IMR-90 (cell line): Measurements from ENCODE around the gene GABPA. TPM values are rescaled to one million over a fixed set of nuclear protein-coding genes. Genes with fewer than 3 reads are reported as not detected.

Experiments used
- ATAC-seq: fragments of 200-7000 bp; cut with Tn5 transposase; 2 replicates; pipeline ENCODE4 v1.9.1; 2020; ENCODE audit warnings: low read depth, mild to moderate bottlenecking, moderate library complexity
- BruUV-seq: library from RNA; stranded (reverse); fragments of 400-500 nt; replicated peaks from 2 replicates; lab custom pipeline; 2021; lab: Mats Ljungman, UMichigan
- CTCF ChIA-PET: fragments of 300-600 bp; formaldehyde crosslinking; extraction: SDS; loops from one replicate; lab custom pipeline; 2021; ENCODE audit warnings: antibody characterized with exemption; lab: Yijun Ruan, JAX
- POLR2A ChIA-PET: fragments of 300-600 bp; sonication (Branson Sonifier 250); formaldehyde crosslinking; loops from one replicate; lab custom pipeline; 2022; ENCODE audit warnings: antibody characterized with exemption; ENCODE audit not compliant: unreplicated experiment; lab: Charles Lee
- DNase-seq: peaks from one replicate; pipeline ENCODE4 v3.0.0; 2013
- H2AFZ ChIP-seq: replicated peaks from 2 replicates; pipeline ENCODE3; 2013; ENCODE audit warnings: low read length, mild to moderate bottlenecking; ENCODE audit not compliant: poor library complexity
- H2AK5ac ChIP-seq: 2 replicates; pipeline ENCODE4 v1.6.1; 2013; ENCODE audit warnings: low read depth, low read length, inconsistent platforms
- H2AK9ac ChIP-seq: replicated peaks from 2 replicates; pipeline ENCODE3; 2013; ENCODE audit warnings: mild to moderate bottlenecking, low read depth, low read length, moderate library complexity; ENCODE audit not compliant: poor library complexity
- H2BK120ac ChIP-seq: 2 replicates; pipeline ENCODE4 v1.6.1; 2013; ENCODE audit warnings: low read depth, low read length, inconsistent platforms
- H2BK15ac ChIP-seq: 3 replicates; pipeline ENCODE4 v1.6.1; 2013; ENCODE audit warnings: low read depth, low read length, inconsistent platforms
- H2BK20ac ChIP-seq: 2 replicates; pipeline ENCODE4 v1.6.1; 2013; ENCODE audit warnings: low read depth, mild to moderate bottlenecking, inconsistent platforms, low read length, moderate library complexity
- H2BK5ac ChIP-seq: 2 replicates; pipeline ENCODE4 v1.6.1; 2013; ENCODE audit warnings: mild to moderate bottlenecking, low read depth, low read length, inconsistent platforms; ENCODE audit not compliant: poor library complexity, severe bottlenecking
- H3K14ac ChIP-seq: replicated peaks from 2 replicates; pipeline ENCODE4 v1.6.1; 2013; ENCODE audit warnings: low read depth, low read length, inconsistent platforms
- H3K18ac ChIP-seq: 2 replicates; pipeline ENCODE4 v1.6.1; 2013; ENCODE audit warnings: low read depth, low read length, control low read depth
- H3K23ac ChIP-seq: 2 replicates; pipeline ENCODE4 v1.6.1; 2013; ENCODE audit warnings: low read depth, low read length, inconsistent platforms
- H3K27ac ChIP-seq: 2 replicates; pipeline ENCODE4 v1.5.1; 2013; ENCODE audit warnings: mild to moderate bottlenecking, control low read depth, low read length; ENCODE audit not compliant: insufficient read depth
- H3K27me3 ChIP-seq: 2 replicates; pipeline ENCODE4 v1.6.1; 2013; ENCODE audit warnings: low read length; ENCODE audit not compliant: control insufficient read depth, insufficient read depth
- H3K36me3 ChIP-seq: 2 replicates; pipeline ENCODE4 v1.6.1; 2013; ENCODE audit warnings: low read length, mixed read lengths; ENCODE audit not compliant: control insufficient read depth, insufficient read depth
- H3K4ac ChIP-seq: 2 replicates; pipeline ENCODE4 v1.6.1; 2013; ENCODE audit warnings: low read depth, low read length, inconsistent platforms
- H3K4me1 ChIP-seq: 2 replicates; pipeline ENCODE4 v1.6.1; 2013; ENCODE audit warnings: low read length, mixed read lengths; ENCODE audit not compliant: control insufficient read depth, insufficient read depth
- H3K4me2 ChIP-seq: 2 replicates; pipeline ENCODE4 v1.6.1; 2013; ENCODE audit warnings: low read depth, mild to moderate bottlenecking, control low read depth, low read length, moderate library complexity
- H3K4me3 ChIP-seq: 2 replicates; pipeline ENCODE4 v1.5.1; 2013; ENCODE audit warnings: low read depth, mild to moderate bottlenecking, control low read depth, low read length, moderate library complexity; ENCODE audit not compliant: insufficient read depth
- H3K56ac ChIP-seq: 2 replicates; pipeline ENCODE4 v1.6.1; 2013; ENCODE audit warnings: low read length, inconsistent platforms; ENCODE audit not compliant: insufficient read depth; ENCODE audit errors: extremely low read depth
- H3K79me1 ChIP-seq, 2 experiments: 2 replicates each; pipeline ENCODE4 v1.6.1; 2013; ENCODE audit warnings: low read length in 2 of 2, inconsistent platforms in 1 of 2, low read depth in 1 of 2
- H3K9ac ChIP-seq: 2 replicates; pipeline ENCODE4 v1.6.1; 2013; ENCODE audit warnings: low read depth, low read length, control low read depth
- H3K9me1 ChIP-seq: 2 replicates; pipeline ENCODE4 v1.6.1; 2013; ENCODE audit warnings: low read length, inconsistent platforms; ENCODE audit not compliant: insufficient read depth
- H3K9me3 ChIP-seq: 2 replicates; pipeline ENCODE4 v1.6.1; 2013; ENCODE audit warnings: low read length; ENCODE audit not compliant: control insufficient read depth, insufficient read depth
- H4K20me1 ChIP-seq: 2 replicates; pipeline ENCODE4 v1.6.1; 2013; ENCODE audit warnings: low read length, inconsistent platforms; ENCODE audit not compliant: insufficient read depth
- H4K5ac ChIP-seq: 2 replicates; pipeline ENCODE4 v1.6.1; 2013; ENCODE audit warnings: mild to moderate bottlenecking, low read depth, low read length, control low read depth
- H4K8ac ChIP-seq, 2 experiments: 2 replicates each; pipeline ENCODE4 v1.6.1; 2013; ENCODE audit warnings: low read depth in 2 of 2, low read length in 2 of 2, control low read depth in 1 of 2, inconsistent platforms in 1 of 2
- H4K91ac ChIP-seq: 2 replicates; pipeline ENCODE4 v1.6.1; 2013; ENCODE audit warnings: low read depth, low read length, inconsistent platforms; ENCODE audit not compliant: insufficient read depth
- BHLHE40 ChIP-seq: fragments of 150-350 bp; IDR thresholded peaks from 2 replicates; pipeline ENCODE4 v1.6.1; 2016; ENCODE audit warnings: mild to moderate bottlenecking, low read depth, low read length
- CHD1 ChIP-seq: IDR thresholded peaks from 2 replicates; pipeline ENCODE4 v1.6.1; 2012; ENCODE audit warnings: low read depth, low read length, improper control_type of control experiment
- FOS ChIP-seq: fragments of 150-350 bp; IDR thresholded peaks from 2 replicates; pipeline ENCODE4 v1.6.1; 2016; ENCODE audit warnings: low read depth, low read length
- MAFK ChIP-seq: IDR thresholded peaks from 2 replicates; pipeline ENCODE4 v1.6.1; 2012; ENCODE audit warnings: low read depth, low read length, improper control_type of control experiment
- MAZ ChIP-seq: IDR thresholded peaks from 2 replicates; pipeline ENCODE4 v1.6.1; 2012; ENCODE audit warnings: low read depth, mild to moderate bottlenecking, low read length, improper control_type of control experiment, moderate library complexity, borderline replicate concordance
- MXI1 ChIP-seq: IDR thresholded peaks from 2 replicates; pipeline ENCODE4 v1.6.1; 2012; ENCODE audit warnings: low read depth, mild to moderate bottlenecking, low read length, moderate library complexity, borderline replicate concordance
- NFE2L2 ChIP-seq: fragments of 150-350 bp; IDR thresholded peaks from 2 replicates; pipeline ENCODE4 v1.6.1; 2016; ENCODE audit warnings: low read depth, mild to moderate bottlenecking, low read length
- RAD21 ChIP-seq: IDR thresholded peaks from 2 replicates; pipeline ENCODE4 v1.6.1; 2012; ENCODE audit warnings: low read length, improper control_type of control experiment
- RCOR1 ChIP-seq: IDR thresholded peaks from 2 replicates; pipeline ENCODE4 v1.6.1; 2012; ENCODE audit warnings: mild to moderate bottlenecking, low read length, improper control_type of control experiment; ENCODE audit not compliant: insufficient replicate concordance
- RFX5 ChIP-seq: IDR thresholded peaks from 2 replicates; pipeline ENCODE4 v1.8.0; 2012; ENCODE audit warnings: low read depth, mild to moderate bottlenecking, low read length, moderate library complexity
- SMC3 ChIP-seq: fragments of 150-350 bp; IDR thresholded peaks from 2 replicates; pipeline ENCODE4 v1.6.1; 2016; ENCODE audit warnings: low read depth, mild to moderate bottlenecking, antibody characterized with exemption, low read length, moderate library complexity
- WGBS, 2 experiments: methylation state at CpG; one replicate each; pipeline versions ENCODE4 v1.1.5 to v1.1.7; 2013; ENCODE audit warnings: missing lambda C conversion rate in 2 of 2; ENCODE audit not compliant: insufficient read length in 1 of 2; ENCODE audit errors: extremely low coverage in 2 of 2; 5-methylcytosine and 5-hydroxymethylcytosine counted together
- dilution Hi-C: fragments of 300-500 bp; cut with HindIII; formaldehyde crosslinking; loops from one replicate; pipeline ENCODE4 v1.14.3; 2018; ENCODE audit warnings: low sequenced_read_pairs; ENCODE audit not compliant: unreplicated experiment
- in situ Hi-C: fragments of 300-500 bp; cut with MboI; formaldehyde crosslinking; loops from 3 replicates; pipeline ENCODE4 v1.14.3; 2019; ENCODE audit warnings: low sequenced_read_pairs, inconsistent platforms, mixed read lengths
- intact Hi-C: fragments of 100-400 bp; cut with micrococcal nuclease; formaldehyde crosslinking; loops from 2 replicates; pipeline ENCODE4 v1.10.0; 2022
- polyA plus RNA-seq, 3 experiments: library from polyadenylated mRNA; depleted of rRNA; stranded (reverse); fragments of >200 nt; gene quantifications; 2 replicates each; pipeline ENCODE4 v1.2.3, GENCODE V29; 2012; ENCODE audit warnings: low replicate concordance in 1 of 3
- total RNA-seq: library from RNA; depleted of rRNA; stranded (reverse); fragments of >200 nt; gene quantifications from 2 replicates; pipeline ENCODE4 v1.2.3, GENCODE V29; 2012
- TF ChIP-seq, protein P1 (sequence below): fragments of 150-350 bp; IDR thresholded peaks from 2 replicates; pipeline ENCODE4 v1.6.1; 2016; ENCODE audit warnings: low read depth, mild to moderate bottlenecking, low read length, moderate library complexity, borderline replicate concordance
- TF ChIP-seq, protein P2 (sequence below): conservative IDR thresholded peaks from 2 replicates; pipeline ENCODE4 v1.5.1; 2012; ENCODE audit warnings: mild to moderate bottlenecking, low read depth, low read length, improper control_type of control experiment
- TF ChIP-seq, protein P3 (sequence below): fragments of 150-350 bp; IDR thresholded peaks from 2 replicates; pipeline ENCODE4 v1.6.1; 2017; ENCODE audit warnings: mild to moderate bottlenecking, antibody characterized with exemption, low read length, low read depth

The GABPA gene
- total and polyA plus RNA-seq, 2 of the 4 experiments (the other 2 are of a cell fraction) = 9.0 to 17.0 TPM

DNA sequence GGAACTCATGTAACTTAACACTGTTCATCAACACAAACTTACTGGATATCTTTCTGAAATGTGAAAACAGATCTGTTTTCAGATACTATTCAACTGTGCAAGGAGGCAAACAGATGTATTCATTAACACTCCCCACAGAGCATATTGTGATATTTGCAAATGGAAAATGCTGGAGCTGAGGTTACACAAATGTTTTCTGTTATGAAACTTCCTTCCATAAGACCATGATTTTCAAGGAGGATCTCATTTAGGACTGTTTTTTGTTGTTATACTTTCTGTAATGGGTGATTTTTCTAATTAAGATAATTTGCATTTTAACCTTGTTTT is 56.1 kb downstream of the GABPA start (continued):
- TF ChIP-seq SMC3 = no peak
- no peak for TF ChIP-seq MXI1
- no peak for TF ChIP-seq NFE2L2

DNA sequence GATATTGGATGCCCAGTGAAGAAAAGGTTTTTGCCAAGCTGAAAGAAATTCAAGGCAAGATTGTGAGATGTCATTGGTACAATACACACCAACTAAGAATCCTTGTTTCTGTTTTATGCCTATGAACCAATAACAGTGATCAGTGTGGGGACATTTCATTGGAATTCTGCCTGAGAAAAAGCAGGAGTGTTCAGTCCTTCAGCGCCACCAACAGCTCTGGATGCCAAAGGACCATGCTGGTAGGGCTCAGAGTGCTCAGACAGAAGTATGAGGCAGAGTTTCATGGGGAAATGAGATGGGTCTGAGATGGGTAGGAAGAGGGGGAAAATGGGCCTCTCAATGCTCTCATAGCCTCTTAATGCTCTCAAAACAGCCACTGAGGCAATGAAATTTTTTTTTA is 56.5 kb downstream of the GABPA start:
- H3K27me3 ChIP-seq = peaks cover 4% of the 10 kb centered on the region
- no peak overlapping the region for H2BK20ac ChIP-seq
- ChIA-PET CTCF (interaction anchor here (0.9 kb wide), 1 partner anchor 11 kb away, joined by 3 read pairs; no protein-coding TSS in a partner anchor), POLR2A (no interaction called here)
- intact Hi-C loops = loop anchor here (5.0 kb wide), 1 partner anchor 926 kb away; no protein-coding TSS in a partner anchor
- H4K91ac ChIP-seq = no peak overlapping the region
- H2BK15ac ChIP-seq = no peak overlapping the region
- ATAC-seq = no peak
- in situ Hi-C loops = no loop called here
- no peak overlapping the region for H2AK9ac ChIP-seq
- no TSS peak for BruUV-seq
- no peak for DNase-seq
- H2AFZ ChIP-seq = no peak overlapping the region
- H3K4me2 ChIP-seq = no peak overlapping the region
- H3K18ac ChIP-seq = no peak overlapping the region
- no peaks in the 10 kb centered on the region for H4K20me1 ChIP-seq
- H3K9ac ChIP-seq = no peak overlapping the region
- H3K79me1 ChIP-seq = no peaks in the 10 kb centered on the region
- no peaks in the 10 kb centered on the region for H3K4me1 ChIP-seq
- no peak overlapping the region for H3K27ac ChIP-seq
- H2BK5ac ChIP-seq = no peak overlapping the region
- H4K5ac ChIP-seq = no peak overlapping the region
- no peaks in the 10 kb centered on the region for H3K9me1 ChIP-seq
- H4K8ac ChIP-seq = no peak overlapping the region; a peak in 1 of 4 replicates
- no CpG with 5 or more reads among the region's 1 CpG for WGBS, 2 experiments
- no peak overlapping the region for H2BK120ac ChIP-seq
- H3K56ac ChIP-seq = no peak overlapping the region
- H3K9me3 ChIP-seq = no peaks in the 10 kb centered on the region
- no peak overlapping the region for H3K14ac ChIP-seq
- dilution Hi-C loops = no loop called here
- H3K4me3 ChIP-seq = no peak overlapping the region
- H3K36me3 ChIP-seq = no peaks in the 10 kb centered on the region
- H3K23ac ChIP-seq = no peak overlapping the region
- no peak overlapping the region for H2AK5ac ChIP-seq
- no peak overlapping the region for H3K4ac ChIP-seq
- no peak for TF ChIP-seq RCOR1
- TF ChIP-seq, protein P1, sequence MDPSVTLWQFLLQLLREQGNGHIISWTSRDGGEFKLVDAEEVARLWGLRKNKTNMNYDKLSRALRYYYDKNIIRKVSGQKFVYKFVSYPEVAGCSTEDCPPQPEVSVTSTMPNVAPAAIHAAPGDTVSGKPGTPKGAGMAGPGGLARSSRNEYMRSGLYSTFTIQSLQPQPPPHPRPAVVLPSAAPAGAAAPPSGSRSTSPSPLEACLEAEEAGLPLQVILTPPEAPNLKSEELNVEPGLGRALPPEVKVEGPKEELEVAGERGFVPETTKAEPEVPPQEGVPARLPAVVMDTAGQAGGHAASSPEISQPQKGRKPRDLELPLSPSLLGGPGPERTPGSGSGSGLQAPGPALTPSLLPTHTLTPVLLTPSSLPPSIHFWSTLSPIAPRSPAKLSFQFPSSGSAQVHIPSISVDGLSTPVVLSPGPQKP = no peak
- no peak for TF ChIP-seq FOS
- TF ChIP-seq CHD1 = no peak
- TF ChIP-seq, protein P2, sequence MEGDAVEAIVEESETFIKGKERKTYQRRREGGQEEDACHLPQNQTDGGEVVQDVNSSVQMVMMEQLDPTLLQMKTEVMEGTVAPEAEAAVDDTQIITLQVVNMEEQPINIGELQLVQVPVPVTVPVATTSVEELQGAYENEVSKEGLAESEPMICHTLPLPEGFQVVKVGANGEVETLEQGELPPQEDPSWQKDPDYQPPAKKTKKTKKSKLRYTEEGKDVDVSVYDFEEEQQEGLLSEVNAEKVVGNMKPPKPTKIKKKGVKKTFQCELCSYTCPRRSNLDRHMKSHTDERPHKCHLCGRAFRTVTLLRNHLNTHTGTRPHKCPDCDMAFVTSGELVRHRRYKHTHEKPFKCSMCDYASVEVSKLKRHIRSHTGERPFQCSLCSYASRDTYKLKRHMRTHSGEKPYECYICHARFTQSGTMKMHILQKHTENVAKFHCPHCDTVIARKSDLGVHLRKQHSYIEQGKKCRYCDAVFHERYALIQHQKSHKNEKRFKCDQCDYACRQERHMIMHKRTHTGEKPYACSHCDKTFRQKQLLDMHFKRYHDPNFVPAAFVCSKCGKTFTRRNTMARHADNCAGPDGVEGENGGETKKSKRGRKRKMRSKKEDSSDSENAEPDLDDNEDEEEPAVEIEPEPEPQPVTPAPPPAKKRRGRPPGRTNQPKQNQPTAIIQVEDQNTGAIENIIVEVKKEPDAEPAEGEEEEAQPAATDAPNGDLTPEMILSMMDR = no peak
- no peak for TF ChIP-seq NFE2L2
- no peak for TF ChIP-seq MAZ
- no peak for TF ChIP-seq RAD21
- TF ChIP-seq, protein P3, sequence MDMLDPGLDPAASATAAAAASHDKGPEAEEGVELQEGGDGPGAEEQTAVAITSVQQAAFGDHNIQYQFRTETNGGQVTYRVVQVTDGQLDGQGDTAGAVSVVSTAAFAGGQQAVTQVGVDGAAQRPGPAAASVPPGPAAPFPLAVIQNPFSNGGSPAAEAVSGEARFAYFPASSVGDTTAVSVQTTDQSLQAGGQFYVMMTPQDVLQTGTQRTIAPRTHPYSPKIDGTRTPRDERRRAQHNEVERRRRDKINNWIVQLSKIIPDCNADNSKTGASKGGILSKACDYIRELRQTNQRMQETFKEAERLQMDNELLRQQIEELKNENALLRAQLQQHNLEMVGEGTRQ = no peak
- TF ChIP-seq RFX5 = no peak
- no peak for TF ChIP-seq MXI1
- no peak for TF ChIP-seq MAFK
- no peak for TF ChIP-seq BHLHE40
- no peak for TF ChIP-seq SMC3
